GM12865 (cell line): ENCODE measurements around the gene CEP41.
A peak's percentile ranks its signal among the peaks of the same experiment; 100 is the strongest.

ENCODE experiments used
- DNase-seq: peaks from one replicate; pipeline ENCODE4 v3.0.0; 2010; ENCODE audit warnings: low read depth
- H3K4me3 ChIP-seq: 2 replicates; pipeline ENCODE4 v1.5.1; 2011; ENCODE audit warnings: mild to moderate bottlenecking, low read depth, low read length, control low read depth
- CTCF ChIP-seq: IDR thresholded peaks from 2 replicates; pipeline ENCODE4 v1.5.1; 2011; ENCODE audit warnings: low read length, control low read depth, low read depth, inconsistent platforms; ENCODE audit not compliant: insufficient read depth; ENCODE audit errors: missing control alignments

Gene CEP41

GRCh38 chr7:130352194-130353074 is 88.4 kb downstream of the CEP41 start:
- no peak overlapping the region for H3K4me3 ChIP-seq
- no peak for DNase-seq
- TF ChIP-seq CTCF: no peak

DNA sequence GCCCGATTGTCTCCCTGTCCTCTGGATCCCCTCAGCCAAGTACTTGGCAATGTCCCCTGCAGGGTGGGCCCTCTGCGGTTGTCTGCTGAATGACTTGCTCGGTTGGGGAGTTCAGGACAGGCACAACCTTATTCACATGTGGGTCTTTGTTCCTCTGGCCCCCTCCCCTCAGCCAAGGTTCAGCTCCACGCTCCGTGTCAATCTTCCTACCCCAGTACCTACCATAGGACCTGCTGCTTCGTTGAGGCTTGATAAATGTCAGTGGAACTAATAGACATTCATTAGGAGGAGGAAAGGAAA is 89.1 kb downstream of the CEP41 start:
- no peak for TF ChIP-seq CTCF
- H3K4me3 ChIP-seq: no peak overlapping the region
- DNase-seq: no peak

DNA sequence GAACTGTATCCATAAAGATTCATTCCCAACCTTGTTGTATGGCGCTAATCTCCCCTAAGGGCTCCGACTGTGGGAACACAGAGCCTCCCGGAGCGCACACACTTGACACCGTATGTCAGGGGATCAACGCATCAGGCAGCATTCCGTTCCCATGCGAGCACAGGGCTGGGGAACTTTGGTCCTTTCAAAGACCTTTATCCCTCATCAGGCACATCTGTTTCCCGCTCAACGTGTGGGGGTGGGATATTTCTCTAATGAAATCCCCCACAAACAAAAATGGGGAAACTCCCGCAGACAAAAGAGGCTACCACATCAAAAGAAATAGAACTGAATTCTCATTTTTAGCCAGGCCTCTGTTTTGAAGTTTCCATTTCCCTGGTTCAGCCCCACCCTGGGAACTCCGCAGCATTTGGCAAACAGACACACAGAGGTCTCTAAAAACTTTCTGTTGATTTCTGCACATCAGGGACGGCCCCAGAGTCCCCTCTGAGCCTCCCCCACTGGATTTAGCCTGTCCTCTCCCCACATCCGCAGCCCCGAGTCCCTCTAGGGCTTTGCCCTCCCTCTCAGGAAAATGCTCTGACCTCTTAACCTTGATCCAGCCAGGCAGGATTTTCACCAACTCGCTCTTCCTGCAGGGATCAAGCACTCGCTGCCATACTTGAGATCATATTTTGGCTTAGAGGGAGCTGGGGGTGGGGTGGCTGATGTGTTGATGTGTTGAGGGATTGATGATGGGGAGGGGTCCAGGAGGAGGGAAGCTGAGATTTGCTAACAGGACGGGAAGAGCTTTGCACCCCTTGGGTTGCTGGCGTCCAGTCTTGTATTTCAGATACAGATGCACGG is 89.6 kb downstream of the CEP41 start:
- peak; percentile 86 for DNase-seq

DNA sequence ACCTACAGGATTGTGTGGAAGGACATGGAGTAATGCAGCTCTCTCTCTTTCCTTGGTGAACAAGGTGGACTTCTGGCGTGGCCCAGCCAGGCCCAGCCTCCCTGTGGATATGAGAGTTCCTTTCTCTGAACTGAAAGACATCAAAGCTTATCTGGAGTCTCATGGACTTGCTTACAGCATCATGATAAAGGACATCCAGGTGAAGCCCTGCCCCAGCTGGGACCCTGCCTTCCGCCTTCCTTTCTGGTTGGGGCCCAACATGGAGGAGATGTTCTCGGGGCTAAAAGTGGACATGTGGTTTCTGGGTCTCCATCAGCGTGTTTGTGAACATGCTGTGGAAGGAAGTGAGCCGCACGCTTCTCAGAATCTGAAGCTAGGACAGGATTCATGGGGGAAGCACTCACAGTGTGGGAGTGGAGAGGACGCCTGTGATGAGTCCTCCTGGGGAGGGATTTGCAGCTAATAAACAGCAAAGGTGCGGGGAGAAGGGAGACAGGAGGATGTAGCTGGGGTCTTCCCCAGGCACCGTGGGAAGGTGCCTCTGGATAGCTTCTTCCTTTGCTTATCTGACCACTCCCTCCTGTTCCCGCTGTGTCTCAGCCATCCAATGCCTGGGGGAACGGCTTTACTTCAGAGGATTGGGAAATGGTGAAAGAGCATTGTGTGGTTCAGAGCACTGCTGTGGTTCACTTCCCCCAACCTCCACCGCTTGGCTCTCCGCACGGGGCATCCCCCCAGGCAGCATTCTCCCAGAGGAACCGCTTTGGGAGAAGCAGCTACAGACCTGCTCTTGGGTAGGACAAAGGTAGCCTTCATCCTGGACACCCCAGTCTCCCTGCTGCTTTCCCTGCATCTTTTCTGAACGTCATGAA is 90.7 kb downstream of the CEP41 start:
- peak; percentile 64 for DNase-seq
- TF ChIP-seq CTCF: no peak
- peak overlapping the region; percentile 44 for H3K4me3 ChIP-seq

More for the DNA sequence above, 89.6 kb downstream of the CEP41 start:
- TF ChIP-seq CTCF: no peak
- H3K4me3 ChIP-seq: peak overlapping the region; percentile 44

- no peak for TF ChIP-seq CTCF
- DNase-seq: no peak
- no peak overlapping the region for H3K4me3 ChIP-seq
Measured at GRCh38 chr7:130346941-130347340, 93.9 kb downstream of the CEP41 start.

DNA sequence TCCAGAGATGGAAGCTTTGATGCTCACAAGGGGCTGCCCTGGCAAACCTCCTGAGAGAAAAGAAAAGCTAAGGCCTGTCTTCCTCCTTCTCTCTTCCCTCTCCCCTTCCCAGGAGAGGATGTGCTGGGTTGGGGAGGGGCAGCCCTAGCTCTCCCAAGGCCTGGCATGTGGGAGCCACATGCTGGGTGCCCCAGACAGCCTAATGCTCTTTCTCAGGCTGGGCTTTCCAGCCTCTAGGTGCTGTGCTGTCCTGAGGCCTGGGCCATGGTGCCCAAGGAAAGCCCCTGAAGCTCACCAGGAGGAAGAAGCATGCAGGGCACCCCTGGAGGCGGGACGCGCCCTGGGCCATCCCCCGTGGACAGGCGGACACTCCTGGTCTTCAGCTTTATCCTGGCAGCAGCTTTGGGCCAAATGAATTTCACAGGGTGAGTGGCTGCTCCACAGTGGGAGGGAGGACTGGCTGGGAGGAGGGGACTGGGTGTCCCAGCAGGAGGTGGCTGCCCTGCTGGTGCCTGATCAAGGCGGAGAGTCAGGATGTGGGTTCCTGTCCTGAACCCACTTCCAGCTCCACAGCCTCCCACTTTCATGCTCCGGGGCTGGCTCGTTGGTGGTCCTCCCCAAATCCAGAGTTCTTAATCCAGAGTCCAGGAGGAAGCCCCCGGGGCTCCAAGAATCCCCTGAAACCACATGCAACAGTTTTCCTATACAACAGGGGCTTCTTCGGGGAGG is 94.5 kb downstream of the CEP41 start:
- no peak overlapping the region for H3K4me3 ChIP-seq
- DNase-seq: no peak
- TF ChIP-seq CTCF: no peak
